WI38 (cell line): ENCODE measurements around the gene SLC26A4.

Experiments
- H3K4me3 ChIP-seq: 2 replicates; pipeline ENCODE4 v1.5.1; 2011; ENCODE audit warnings: low read depth, mild to moderate bottlenecking, control low read depth, low read length
- CTCF ChIP-seq: IDR thresholded peaks from 2 replicates; pipeline ENCODE4 v1.5.1; 2012; ENCODE audit warnings: low read depth, mild to moderate bottlenecking, control low read depth, low read length

SLC26A4 gene

GRCh38 chr7:107660381-107661080 lies at the start of gene SLC26A4:
Gene SLC26A4, plus strand, starts transcription at chr7:107660828. Its CDS starts 814 bp downstream, at chr7:107661642.
- TF ChIP-seq CTCF, result no peak
- peak within 1 kb of the TSS; percentile 64 for H3K4me3 ChIP-seq

GRCh38 chr7:107613439-107613838 lies 47.2 kb upstream of the SLC26A4 start:
- H3K4me3 ChIP-seq, result no peak overlapping the region
- no peak for TF ChIP-seq CTCF

GRCh38 chr7:107613948-107614347 lies 46.7 kb upstream of the SLC26A4 start:
- no peak overlapping the region for H3K4me3 ChIP-seq
- no peak for TF ChIP-seq CTCF

- no peak overlapping the region for H3K4me3 ChIP-seq
- TF ChIP-seq CTCF, result no peak
Observed at GRCh38 chr7:107614425-107614824, 46.2 kb upstream of the SLC26A4 start.

GRCh38 chr7:107615910-107616680 lies 44.5 kb upstream of the SLC26A4 start:
- TF ChIP-seq CTCF, result no peak

GRCh38 chr7:107622429-107622828 lies 38.2 kb upstream of the SLC26A4 start:
- H3K4me3 ChIP-seq, result no peak overlapping the region
- no peak for TF ChIP-seq CTCF

More at GRCh38 chr7:107615910-107616680, 44.5 kb upstream of the SLC26A4 start:
- no peak overlapping the region for H3K4me3 ChIP-seq

DNA sequence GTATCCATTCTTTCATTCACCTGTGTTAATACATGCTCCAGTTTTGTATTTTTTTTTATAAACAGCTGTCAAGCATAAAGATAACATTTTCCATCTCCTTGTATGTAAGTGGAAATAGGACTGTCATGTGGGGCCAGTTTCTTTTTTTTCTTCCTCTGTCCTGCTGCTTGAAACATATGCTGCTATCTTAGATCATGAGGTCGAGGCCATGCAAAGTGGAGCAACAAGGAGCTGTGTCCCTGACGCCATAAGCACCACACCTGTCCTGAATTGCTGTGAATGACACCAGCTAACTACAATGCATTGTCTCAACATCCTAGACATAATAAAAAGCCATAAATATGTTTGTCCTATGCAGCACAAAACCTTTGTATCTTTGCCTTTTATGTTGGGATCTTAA lies 37.7 kb upstream of the SLC26A4 start:
- TF ChIP-seq CTCF, result no peak

More for the DNA sequence above, 37.7 kb upstream of the SLC26A4 start:
- no peak overlapping the region for H3K4me3 ChIP-seq
